Measurements from ENCODE around the gene FUT7.

FUT7 gene

GRCh38 chr9:136985027-136985602, 46.8 kb downstream of the FUT7 start:
- Histone ChIP-seq H2BK120ac (ENCODE audit: low read depth, low read length) (no peak overlapping the region), H2BK15ac (replicated peaks; ENCODE audit: low read depth) (no peak overlapping the region), H3K56ac (ENCODE audit: low read length) (peak overlapping the region; percentile 56), H3K4me2 (ENCODE audit: low read length) (peak overlapping the region; percentile 22), H3K27me3 (ENCODE audit: insufficient read depth, low read length, poor library complexity) (peaks cover 8% of the 10 kb centered on the region), H3K23ac (ENCODE audit: low read length) (no peak overlapping the region), H3K18ac (ENCODE audit: low read length) (no peak overlapping the region), H3K79me1 (ENCODE audit: low read length) (no peaks in the 10 kb centered on the region), H3K36me3 (ENCODE audit: control insufficient read depth, insufficient read depth, low read length) (no peaks in the 10 kb centered on the region), H3K4ac (ENCODE audit: low read depth, low read length) (no peak overlapping the region), H3K4me3 (ENCODE audit: low read length) (no peak overlapping the region), H3K79me2 (ENCODE audit: control insufficient read depth, insufficient read depth, low read length) (no peaks in the 10 kb centered on the region), H2BK5ac (ENCODE audit: low read length) (no peak overlapping the region), H2AK5ac (ENCODE audit: low read length) (no peak overlapping the region), H3K9ac (ENCODE audit: low read length) (peak overlapping the region; percentile 45), H4K5ac (ENCODE audit: low read length) (no peak overlapping the region), H3K4me1 (ENCODE audit: control insufficient read depth, low read depth, low read length) (no peaks in the 10 kb centered on the region), H4K8ac (ENCODE audit: low read depth, low read length) (no peak overlapping the region), H3K27ac (ENCODE audit: low read depth, low read length) (no peak overlapping the region)
- WGBS (ENCODE audit: extremely low coverage, insufficient coverage, low lambda C conversion rate): no CpG with 5 or more reads among the region's 48 CpGs
- no peak for DNase-seq

DNA sequence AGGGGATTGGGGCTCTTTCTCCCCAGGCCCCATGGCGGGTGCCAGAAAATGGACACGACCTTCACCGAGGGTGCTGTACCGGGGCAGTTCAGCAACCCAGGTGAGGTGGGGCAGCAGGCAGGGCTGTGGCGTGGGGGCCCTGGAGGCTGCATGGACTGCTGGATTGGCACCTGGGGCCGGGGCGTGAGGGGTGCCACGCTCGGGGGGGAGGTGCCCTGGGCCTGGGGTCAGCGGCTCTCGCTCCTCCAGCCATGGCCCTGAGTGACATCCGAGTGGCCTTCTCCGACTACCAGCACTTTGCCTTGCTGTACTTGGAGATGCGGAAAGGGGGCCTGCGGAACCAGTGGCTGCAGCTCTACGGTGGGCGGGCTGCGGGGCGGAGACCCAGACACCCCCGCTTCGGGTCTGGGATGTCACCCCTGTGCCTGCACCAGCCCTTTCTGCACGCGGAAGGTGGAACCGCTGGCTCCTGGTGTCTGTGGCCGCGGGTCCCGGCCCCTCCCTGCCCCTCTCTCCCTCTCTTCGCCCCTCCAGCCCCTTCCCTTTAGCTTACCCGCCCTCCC, 47.3 kb downstream of the FUT7 start:
- H3K79me1 ChIP-seq (ENCODE audit: low read length): no peaks in the 10 kb centered on the region
- no peak overlapping the region for H3K4me2 ChIP-seq (ENCODE audit: low read length)
- no peak overlapping the region for H2AK5ac ChIP-seq (ENCODE audit: low read length)
- H3K27me3 ChIP-seq (ENCODE audit: insufficient read depth, low read length, poor library complexity): peaks cover 8% of the 10 kb centered on the region
- no peak overlapping the region for H2BK120ac ChIP-seq (ENCODE audit: low read depth, low read length)
- H3K23ac ChIP-seq (ENCODE audit: low read length): no peak overlapping the region
- no peak overlapping the region for H4K8ac ChIP-seq (ENCODE audit: low read depth, low read length)
- no peak overlapping the region for H3K18ac ChIP-seq (ENCODE audit: low read length)
- H3K79me2 ChIP-seq (ENCODE audit: control insufficient read depth, insufficient read depth, low read length): no peaks in the 10 kb centered on the region
- H3K4ac ChIP-seq (ENCODE audit: low read depth, low read length): no peak overlapping the region
- no peak overlapping the region for H2BK15ac ChIP-seq (replicated peaks; ENCODE audit: low read depth)
- H3K9ac ChIP-seq (ENCODE audit: low read length): no peak overlapping the region
- no CpG with 5 or more reads among the region's 29 CpGs for WGBS (ENCODE audit: extremely low coverage, insufficient coverage, low lambda C conversion rate)
- H3K36me3 ChIP-seq (ENCODE audit: control insufficient read depth, insufficient read depth, low read length): no peaks in the 10 kb centered on the region
- no peaks in the 10 kb centered on the region for H3K4me1 ChIP-seq (ENCODE audit: control insufficient read depth, low read depth, low read length)
- DNase-seq: no peak
- no peak overlapping the region for H3K27ac ChIP-seq (ENCODE audit: low read depth, low read length)
- no peak overlapping the region for H4K5ac ChIP-seq (ENCODE audit: low read length)
- H2BK5ac ChIP-seq (ENCODE audit: low read length): no peak overlapping the region
- H3K4me3 ChIP-seq (ENCODE audit: low read length): no peak overlapping the region
- peak overlapping the region; percentile 56 for H3K56ac ChIP-seq (ENCODE audit: low read length)

DNA sequence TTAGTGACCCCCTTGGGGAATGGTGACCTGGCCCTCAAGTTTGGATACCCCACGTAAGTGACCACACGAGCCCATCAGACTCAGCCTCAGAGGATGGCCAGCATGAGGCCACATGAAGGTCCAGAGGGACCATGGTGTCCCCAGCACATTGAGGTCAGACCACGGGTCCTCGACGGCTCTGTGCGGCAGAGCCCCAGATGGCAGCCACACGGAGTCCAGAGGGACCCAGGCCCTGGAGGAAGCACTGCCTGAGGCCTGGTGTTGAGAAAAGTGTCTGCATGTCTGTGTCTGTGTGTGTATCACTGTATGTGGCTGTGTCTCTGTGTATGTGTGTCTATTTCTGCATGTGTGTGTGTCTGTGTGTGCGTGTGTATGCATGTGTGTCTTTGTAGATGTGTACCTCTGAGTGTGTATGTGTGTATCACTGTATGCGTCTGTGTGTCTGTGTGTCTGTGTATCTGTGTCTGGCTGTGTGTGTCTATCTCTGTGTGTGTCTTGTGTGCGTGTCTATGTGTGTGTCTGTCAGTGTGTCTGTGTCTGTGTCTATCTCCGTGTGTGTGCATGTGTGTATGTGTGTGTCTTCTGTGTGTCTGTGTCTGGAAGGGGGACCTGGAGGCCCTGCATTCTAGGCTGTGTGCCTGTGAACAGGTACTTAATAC, 48.1 kb downstream of the FUT7 start:
- no peak overlapping the region for H3K56ac ChIP-seq (ENCODE audit: low read length)
- H3K79me2 ChIP-seq (ENCODE audit: control insufficient read depth, insufficient read depth, low read length): no peaks in the 10 kb centered on the region
- WGBS (ENCODE audit: extremely low coverage, insufficient coverage, low lambda C conversion rate): no CpG with 5 or more reads among the region's 11 CpGs
- no peaks in the 10 kb centered on the region for H3K4me1 ChIP-seq (ENCODE audit: control insufficient read depth, low read depth, low read length)
- peaks cover 8% of the 10 kb centered on the region for H3K27me3 ChIP-seq (ENCODE audit: insufficient read depth, low read length, poor library complexity)
- no peak overlapping the region for H4K5ac ChIP-seq (ENCODE audit: low read length)
- H3K36me3 ChIP-seq (ENCODE audit: control insufficient read depth, insufficient read depth, low read length): no peaks in the 10 kb centered on the region
- H4K8ac ChIP-seq (ENCODE audit: low read depth, low read length): no peak overlapping the region
- H3K4me2 ChIP-seq (ENCODE audit: low read length): no peak overlapping the region
- no peak overlapping the region for H3K9ac ChIP-seq (ENCODE audit: low read length)
- H3K18ac ChIP-seq (ENCODE audit: low read length): no peak overlapping the region
- H3K23ac ChIP-seq (ENCODE audit: low read length): no peak overlapping the region
- H2AK5ac ChIP-seq (ENCODE audit: low read length): no peak overlapping the region
- no peak overlapping the region for H2BK120ac ChIP-seq (ENCODE audit: low read depth, low read length)
- H2BK15ac ChIP-seq (replicated peaks; ENCODE audit: low read depth): no peak overlapping the region
- no peak overlapping the region for H3K27ac ChIP-seq (ENCODE audit: low read depth, low read length)
- no peak overlapping the region for H3K4ac ChIP-seq (ENCODE audit: low read depth, low read length)
- no peak for DNase-seq
- H3K4me3 ChIP-seq (ENCODE audit: low read length): no peak overlapping the region
- no peak overlapping the region for H2BK5ac ChIP-seq (ENCODE audit: low read length)
- H3K79me1 ChIP-seq (ENCODE audit: low read length): no peaks in the 10 kb centered on the region

- Histone ChIP-seq H3K36me3 (ENCODE audit: control insufficient read depth, insufficient read depth, low read length) (no peaks in the 10 kb centered on the region), H4K5ac (ENCODE audit: low read length) (no peak overlapping the region), H3K79me1 (ENCODE audit: low read length) (no peaks in the 10 kb centered on the region), H2BK5ac (ENCODE audit: low read length) (no peak overlapping the region), H3K4me3 (ENCODE audit: low read length) (no peak overlapping the region), H2AK5ac (ENCODE audit: low read length) (no peak overlapping the region), H3K4ac (ENCODE audit: low read depth, low read length) (no peak overlapping the region), H4K8ac (ENCODE audit: low read depth, low read length) (no peak overlapping the region), H3K27ac (ENCODE audit: low read depth, low read length) (no peak overlapping the region), H3K4me1 (ENCODE audit: control insufficient read depth, low read depth, low read length) (no peaks in the 10 kb centered on the region), H3K4me2 (ENCODE audit: low read length) (no peak overlapping the region), H3K79me2 (ENCODE audit: control insufficient read depth, insufficient read depth, low read length) (no peaks in the 10 kb centered on the region), H3K18ac (ENCODE audit: low read length) (no peak overlapping the region), H3K9ac (ENCODE audit: low read length) (no peak overlapping the region), H3K56ac (ENCODE audit: low read length) (no peak overlapping the region), H3K27me3 (ENCODE audit: insufficient read depth, low read length, poor library complexity) (peaks cover 8% of the 10 kb centered on the region), H2BK120ac (ENCODE audit: low read depth, low read length) (no peak overlapping the region), H2BK15ac (replicated peaks; ENCODE audit: low read depth) (no peak overlapping the region), H3K23ac (ENCODE audit: low read length) (no peak overlapping the region)
- DNase-seq: no peak
- no CpG with 5 or more reads among the region's 9 CpGs for whole genome bisulfite sequencing (ENCODE audit: extremely low coverage, insufficient coverage, low lambda C conversion rate)
These were observed 48.7 kb downstream of the FUT7 start for GRCh38 chr9:136983167-136983566.

DNA sequence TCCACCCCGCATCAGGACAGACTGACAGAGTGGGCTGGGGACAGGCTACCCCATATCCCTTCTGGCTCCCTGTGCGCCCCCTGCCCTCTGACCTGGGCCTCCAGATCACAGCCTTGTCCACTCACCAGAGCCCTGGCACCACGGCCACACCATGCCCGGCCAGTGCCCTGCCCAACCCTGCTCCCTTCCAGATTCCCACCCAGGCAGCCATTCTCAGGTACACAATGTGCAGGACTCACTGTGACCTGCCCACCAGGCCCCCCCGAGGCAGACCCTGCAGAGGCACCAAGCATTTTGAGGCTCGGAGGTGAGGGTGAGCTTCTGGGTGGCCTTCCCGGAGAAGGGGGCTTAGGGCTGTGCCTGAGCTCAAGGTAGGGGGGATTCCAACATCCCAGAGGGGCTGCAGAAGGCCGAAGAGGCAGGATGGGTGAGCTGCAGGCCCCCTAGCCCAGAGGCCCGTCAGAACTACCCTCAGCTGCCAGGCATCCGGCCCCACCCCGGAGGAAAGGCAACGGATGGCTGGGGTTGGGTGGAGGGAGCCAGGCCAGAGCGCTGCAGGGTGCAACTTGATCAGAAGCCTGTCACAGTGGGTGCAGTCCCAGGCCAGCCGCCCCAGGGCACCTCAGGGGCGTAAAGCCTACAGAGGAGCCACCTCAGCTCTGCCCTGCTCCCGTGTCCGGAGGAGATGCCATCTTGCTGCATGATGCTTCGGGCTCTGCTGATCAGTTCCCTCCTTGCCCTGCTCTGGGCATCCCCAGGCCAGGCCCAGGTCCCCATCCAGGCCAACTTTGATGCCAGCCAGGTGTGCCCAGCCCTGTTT, 49.4 kb downstream of the FUT7 start, which contains the start of gene LCNL1:
LCNL1 (plus strand) TSS at position 762 of the 820 bp plus-strand sequence. CDS start 594 bp downstream, outside the sequence.
- no peak within 1 kb of the TSS for H3K27ac ChIP-seq (ENCODE audit: low read depth, low read length)
- H2BK5ac ChIP-seq (ENCODE audit: low read length): no peak within 1 kb of the TSS
- no CpG with 5 or more reads among the region's 18 CpGs for WGBS (ENCODE audit: extremely low coverage, insufficient coverage, low lambda C conversion rate)

More for the DNA sequence above, 49.4 kb downstream of the FUT7 start, which contains the start of gene LCNL1:
- Histone ChIP-seq H3K23ac (ENCODE audit: low read length) (no peak within 1 kb of the TSS), H3K4me2 (ENCODE audit: low read length) (no peak within 1 kb of the TSS), H3K27me3 (ENCODE audit: insufficient read depth, low read length, poor library complexity) (peaks cover 8% of the 10 kb centered on the region), H4K8ac (ENCODE audit: low read depth, low read length) (no peak within 1 kb of the TSS), H3K4ac (ENCODE audit: low read depth, low read length) (no peak within 1 kb of the TSS), H3K4me3 (ENCODE audit: low read length) (no peak within 1 kb of the TSS), H3K9ac (ENCODE audit: low read length) (no peak within 1 kb of the TSS), H2BK15ac (replicated peaks; ENCODE audit: low read depth) (no peak within 1 kb of the TSS), H3K4me1 (ENCODE audit: control insufficient read depth, low read depth, low read length) (no peaks in the 10 kb centered on the region), H3K18ac (ENCODE audit: low read length) (no peak within 1 kb of the TSS), H2AK5ac (ENCODE audit: low read length) (no peak within 1 kb of the TSS), H3K79me2 (ENCODE audit: control insufficient read depth, insufficient read depth, low read length) (no peaks in the 10 kb centered on the region), H4K5ac (ENCODE audit: low read length) (no peak within 1 kb of the TSS), H3K56ac (ENCODE audit: low read length) (no peak within 1 kb of the TSS), H2BK120ac (ENCODE audit: low read depth, low read length) (no peak within 1 kb of the TSS), H3K79me1 (ENCODE audit: low read length) (no peaks in the 10 kb centered on the region), H3K36me3 (ENCODE audit: control insufficient read depth, insufficient read depth, low read length) (no peaks in the 10 kb centered on the region)
- DNase-seq: no peak

Measured in mesendoderm (in vitro differentiated cells).